Gastrocnemius medialis (tissue), 4 donors: Measurements from ENCODE around the gene CEBPZ.

Experiments
- POLR2A ChIP-seq, 2 donors: fragments of 450-650 bp; IDR thresholded peaks; one replicate each; pipeline ENCODE4 v1.6.1; 2017; ENCODE audit warnings: antibody characterized with exemption in 2 of 2, mild to moderate bottlenecking in 2 of 2, moderate library complexity in 2 of 2
- TF ChIP-seq, protein P1 (sequence below), 5 experiments: fragments of 450-650 bp in 3 of 5; fragments of 200-600 bp in 2 of 5; sonication (generic) in 2 of 5; IDR thresholded peaks in 4 of 5; conservative IDR thresholded peaks in 1 of 5; 1 replicate in 4 of 5; 2 replicates in 1 of 5; pipeline ENCODE4 v1.5.1; 2016 to 2019; ENCODE audit warnings: antibody characterized with exemption in 5 of 5, mild to moderate bottlenecking in 3 of 5, moderate library complexity in 3 of 5

DNA sequence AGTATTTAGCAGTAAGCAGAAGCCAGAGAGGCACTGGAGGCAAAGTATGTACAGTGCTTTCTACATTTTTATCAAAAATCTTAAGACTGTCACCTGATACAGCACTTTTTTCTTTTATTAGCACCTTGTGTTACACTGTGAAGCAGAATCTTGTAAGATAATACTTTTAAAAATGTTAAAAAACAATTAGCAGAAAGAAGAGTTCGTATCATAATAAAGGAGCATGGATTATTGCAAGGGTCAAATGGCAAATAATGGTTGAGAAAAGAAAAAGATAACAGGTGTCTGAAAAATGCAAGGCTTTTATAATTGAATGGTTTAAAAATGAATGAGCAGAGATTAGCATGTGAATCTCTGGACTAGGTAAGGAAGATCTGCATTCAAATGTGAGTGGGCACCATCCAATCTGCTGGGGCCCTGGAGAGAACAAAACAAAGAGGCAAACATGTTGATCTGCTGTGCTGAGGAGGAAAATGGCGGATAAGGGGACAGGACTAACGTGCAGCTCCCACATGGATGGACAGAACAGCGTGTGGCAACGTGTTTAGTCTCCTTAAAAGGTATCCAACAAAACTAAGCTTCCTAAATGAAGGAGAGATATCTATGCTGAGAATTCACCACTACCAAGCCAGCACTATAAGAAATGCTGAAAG is 25.6 kb downstream of the CEBPZ start:
- TF ChIP-seq, protein P1, sequence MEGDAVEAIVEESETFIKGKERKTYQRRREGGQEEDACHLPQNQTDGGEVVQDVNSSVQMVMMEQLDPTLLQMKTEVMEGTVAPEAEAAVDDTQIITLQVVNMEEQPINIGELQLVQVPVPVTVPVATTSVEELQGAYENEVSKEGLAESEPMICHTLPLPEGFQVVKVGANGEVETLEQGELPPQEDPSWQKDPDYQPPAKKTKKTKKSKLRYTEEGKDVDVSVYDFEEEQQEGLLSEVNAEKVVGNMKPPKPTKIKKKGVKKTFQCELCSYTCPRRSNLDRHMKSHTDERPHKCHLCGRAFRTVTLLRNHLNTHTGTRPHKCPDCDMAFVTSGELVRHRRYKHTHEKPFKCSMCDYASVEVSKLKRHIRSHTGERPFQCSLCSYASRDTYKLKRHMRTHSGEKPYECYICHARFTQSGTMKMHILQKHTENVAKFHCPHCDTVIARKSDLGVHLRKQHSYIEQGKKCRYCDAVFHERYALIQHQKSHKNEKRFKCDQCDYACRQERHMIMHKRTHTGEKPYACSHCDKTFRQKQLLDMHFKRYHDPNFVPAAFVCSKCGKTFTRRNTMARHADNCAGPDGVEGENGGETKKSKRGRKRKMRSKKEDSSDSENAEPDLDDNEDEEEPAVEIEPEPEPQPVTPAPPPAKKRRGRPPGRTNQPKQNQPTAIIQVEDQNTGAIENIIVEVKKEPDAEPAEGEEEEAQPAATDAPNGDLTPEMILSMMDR (IDR thresholded peaks at IDR 0.05 in 4 of 5, conservative IDR thresholded peaks at IDR 0.05 in 1 of 5), result no peak
- TF ChIP-seq POLR2A (IDR thresholded peaks at IDR 0.05), result no peak
